Neural crest cell (in vitro differentiated cells): ENCODE data around the gene PRICKLE4. TPM values are rescaled to one million over a fixed set of nuclear protein-coding genes. Genes with fewer than 3 reads are reported as not detected.

Experiments used
- DNase-seq: peaks from one replicate; pipeline ENCODE4 v3.0.0; 2021; ENCODE audit warnings: low read depth, mixed read lengths, low spot score
- H3K27ac Mint-ChIP-seq: one replicate; pipeline ENCODE4 v1.8.0; 2021; ENCODE audit warnings: mild to moderate bottlenecking, mixed read lengths; ENCODE audit not compliant: unreplicated experiment
- H3K27me3 Mint-ChIP-seq: 2 replicates; pipeline ENCODE4 v1.8.0; 2021; ENCODE audit warnings: low read depth, mild to moderate bottlenecking, mixed read lengths
- H3K36me3 Mint-ChIP-seq: 2 replicates; pipeline ENCODE4 v1.8.0; 2021; ENCODE audit warnings: low read depth, mild to moderate bottlenecking, mixed read lengths
- H3K4me1 Mint-ChIP-seq: 2 replicates; pipeline ENCODE4 v1.8.0; 2021; ENCODE audit warnings: mixed read lengths
- H3K4me3 Mint-ChIP-seq: one replicate; pipeline ENCODE4 v1.8.0; 2021; ENCODE audit warnings: mild to moderate bottlenecking, mixed read lengths
- H3K9me3 Mint-ChIP-seq: 2 replicates; pipeline ENCODE4 v1.8.0; 2021; ENCODE audit warnings: mixed read lengths
- total RNA-seq: library from RNA; stranded (reverse); gene quantifications from 2 replicates; pipeline ENCODE4 v1.2.1, GENCODE V29; 2021
- TF ChIP-seq, protein P1 (sequence below): fragments of 200-600 bp; sonication (generic); conservative IDR thresholded peaks from 2 replicates; pipeline ENCODE4 v1.5.0; 2021; ENCODE audit warnings: antibody characterized with exemption, mild to moderate bottlenecking

The PRICKLE4 gene
- total RNA-seq, 1 donor from 2014 or later = 4.1 TPM

DNA sequence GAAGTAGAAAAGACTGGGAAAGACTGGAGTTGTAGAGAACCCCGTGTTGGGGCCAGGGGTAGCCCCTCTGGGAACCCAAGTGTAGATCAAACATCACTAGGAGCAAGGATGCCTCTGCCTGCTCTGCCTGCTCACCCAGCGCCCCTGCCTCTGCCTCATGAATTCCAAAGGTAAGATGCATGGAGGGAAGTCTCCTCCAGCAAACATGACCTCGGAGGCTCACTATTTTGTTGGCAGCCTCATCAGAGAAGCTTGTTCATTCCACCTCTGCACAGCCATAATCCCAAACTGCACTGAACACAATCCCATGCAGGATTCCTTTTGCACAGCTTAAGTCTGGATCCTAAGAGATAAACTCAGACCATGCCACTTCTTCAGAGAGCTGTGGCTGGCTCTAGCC, 5.7 kb upstream of the PRICKLE4 start:
- H3K27me3 Mint-ChIP-seq = no peaks in the 10 kb centered on the region
- TF ChIP-seq, protein P1, sequence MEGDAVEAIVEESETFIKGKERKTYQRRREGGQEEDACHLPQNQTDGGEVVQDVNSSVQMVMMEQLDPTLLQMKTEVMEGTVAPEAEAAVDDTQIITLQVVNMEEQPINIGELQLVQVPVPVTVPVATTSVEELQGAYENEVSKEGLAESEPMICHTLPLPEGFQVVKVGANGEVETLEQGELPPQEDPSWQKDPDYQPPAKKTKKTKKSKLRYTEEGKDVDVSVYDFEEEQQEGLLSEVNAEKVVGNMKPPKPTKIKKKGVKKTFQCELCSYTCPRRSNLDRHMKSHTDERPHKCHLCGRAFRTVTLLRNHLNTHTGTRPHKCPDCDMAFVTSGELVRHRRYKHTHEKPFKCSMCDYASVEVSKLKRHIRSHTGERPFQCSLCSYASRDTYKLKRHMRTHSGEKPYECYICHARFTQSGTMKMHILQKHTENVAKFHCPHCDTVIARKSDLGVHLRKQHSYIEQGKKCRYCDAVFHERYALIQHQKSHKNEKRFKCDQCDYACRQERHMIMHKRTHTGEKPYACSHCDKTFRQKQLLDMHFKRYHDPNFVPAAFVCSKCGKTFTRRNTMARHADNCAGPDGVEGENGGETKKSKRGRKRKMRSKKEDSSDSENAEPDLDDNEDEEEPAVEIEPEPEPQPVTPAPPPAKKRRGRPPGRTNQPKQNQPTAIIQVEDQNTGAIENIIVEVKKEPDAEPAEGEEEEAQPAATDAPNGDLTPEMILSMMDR = no peak
- no peaks in the 10 kb centered on the region for H3K9me3 Mint-ChIP-seq
- H3K4me1 Mint-ChIP-seq = peaks cover 7% of the 10 kb centered on the region
- H3K36me3 Mint-ChIP-seq = no peaks in the 10 kb centered on the region
- no peak for DNase-seq
- H3K4me3 Mint-ChIP-seq = no peak overlapping the region
- H3K27ac Mint-ChIP-seq = no peak overlapping the region

DNA sequence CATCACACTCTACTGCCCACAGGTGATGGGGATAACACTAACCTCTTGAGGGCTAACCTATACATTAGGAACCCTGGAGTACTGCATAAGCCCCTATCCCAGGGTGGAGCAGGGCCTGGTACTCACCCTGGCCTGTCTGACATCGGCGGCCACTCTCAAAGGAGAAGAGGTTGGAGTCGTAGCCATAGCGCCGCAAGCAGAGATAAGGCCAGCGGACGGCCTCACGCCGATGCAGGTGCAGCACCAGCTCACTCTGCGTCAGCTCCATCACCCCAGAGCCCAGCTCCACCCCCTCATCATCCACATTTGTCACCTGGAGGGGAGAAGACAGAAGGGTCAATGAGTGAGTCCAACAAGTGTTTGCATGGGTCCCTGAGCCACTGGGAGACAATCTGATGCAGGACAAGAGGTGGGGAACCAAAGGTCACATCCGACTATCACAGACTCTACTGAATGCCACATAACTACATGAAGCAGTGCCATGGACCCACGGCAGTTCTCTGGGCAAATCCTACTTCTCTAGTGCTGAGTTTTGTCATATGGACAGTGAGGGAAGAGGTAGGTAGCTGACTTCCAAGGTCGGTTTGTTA, 5.2 kb upstream of the PRICKLE4 start:
- no peak for DNase-seq
- Mint-ChIP-seq H3K27me3 (no peaks in the 10 kb centered on the region), H3K4me3 (peak overlapping the region; percentile 12), H3K9me3 (no peaks in the 10 kb centered on the region), H3K27ac (no peak overlapping the region), H3K36me3 (no peaks in the 10 kb centered on the region), H3K4me1 (peaks cover 7% of the 10 kb centered on the region)
- TF ChIP-seq, protein P1 = no peak

DNA sequence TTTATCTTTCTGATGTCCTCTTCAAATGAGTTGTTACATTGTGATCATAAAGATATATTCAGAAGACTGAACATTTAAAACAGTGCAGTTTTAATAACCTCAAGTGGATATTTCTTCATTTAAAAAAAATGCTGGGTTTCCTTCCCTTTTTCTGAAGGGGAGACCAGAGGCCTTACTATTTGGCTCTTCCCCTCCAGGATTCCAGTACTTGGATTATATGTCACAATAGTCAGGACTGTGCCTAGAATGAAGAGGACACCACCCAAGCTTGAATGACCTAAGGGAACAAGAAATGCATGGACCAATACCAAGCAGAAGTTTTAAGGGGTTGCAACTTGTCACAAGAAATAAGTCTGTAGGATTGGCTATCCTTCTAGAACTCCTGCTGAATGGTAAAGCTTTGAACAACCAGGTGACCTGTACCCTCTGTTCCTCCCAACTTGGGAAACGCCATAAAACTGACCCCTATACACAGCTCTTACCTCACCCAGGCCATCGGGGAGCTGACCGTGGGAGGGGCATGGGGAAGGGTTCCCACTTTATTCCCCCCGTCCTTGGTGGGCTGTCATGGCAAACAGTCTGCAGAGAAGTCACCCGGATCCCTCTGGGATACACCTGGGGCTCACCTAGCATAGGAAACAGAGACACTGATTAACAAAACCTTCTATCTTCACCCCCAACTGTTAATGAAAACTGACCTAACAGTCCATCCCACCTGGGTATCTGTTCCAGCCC, 2.9 kb upstream of the PRICKLE4 start:
- H3K9me3 Mint-ChIP-seq = no peaks in the 10 kb centered on the region
- no peak overlapping the region for H3K27ac Mint-ChIP-seq
- DNase-seq = no peak
- H3K4me1 Mint-ChIP-seq = peaks cover 17% of the 10 kb centered on the region
- H3K36me3 Mint-ChIP-seq = no peaks in the 10 kb centered on the region
- H3K27me3 Mint-ChIP-seq = peaks cover 6% of the 10 kb centered on the region
- TF ChIP-seq, protein P1 = no peak
- peak overlapping the region; percentile 92 for H3K4me3 Mint-ChIP-seq

DNA sequence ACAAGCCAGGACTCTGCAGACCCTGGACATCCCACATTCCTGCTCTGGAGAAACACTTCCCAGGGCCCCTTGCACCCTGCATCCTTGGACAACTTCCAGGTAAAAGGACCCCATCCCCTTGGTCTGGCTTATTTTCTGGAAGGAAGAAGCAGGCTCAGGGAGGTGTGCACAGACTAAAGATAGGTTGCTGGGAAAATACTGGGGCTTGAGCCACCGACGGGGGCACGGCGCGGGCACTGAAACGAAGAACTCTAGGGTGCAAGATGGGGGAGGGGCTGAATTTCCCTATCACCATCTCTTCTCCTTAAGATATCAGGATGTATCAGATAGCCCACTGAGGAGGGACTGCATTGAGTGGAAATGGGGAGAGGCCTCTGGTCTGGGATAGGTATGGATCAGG, 1.7 kb upstream of the PRICKLE4 start:
- Mint-ChIP-seq H3K27ac (no peak overlapping the region), H3K9me3 (no peaks in the 10 kb centered on the region), H3K36me3 (no peaks in the 10 kb centered on the region), H3K4me3 (peak overlapping the region; percentile 92), H3K27me3 (peaks cover 6% of the 10 kb centered on the region), H3K4me1 (peaks cover 17% of the 10 kb centered on the region)
- no peak for DNase-seq
- TF ChIP-seq, protein P1 = no peak

DNA sequence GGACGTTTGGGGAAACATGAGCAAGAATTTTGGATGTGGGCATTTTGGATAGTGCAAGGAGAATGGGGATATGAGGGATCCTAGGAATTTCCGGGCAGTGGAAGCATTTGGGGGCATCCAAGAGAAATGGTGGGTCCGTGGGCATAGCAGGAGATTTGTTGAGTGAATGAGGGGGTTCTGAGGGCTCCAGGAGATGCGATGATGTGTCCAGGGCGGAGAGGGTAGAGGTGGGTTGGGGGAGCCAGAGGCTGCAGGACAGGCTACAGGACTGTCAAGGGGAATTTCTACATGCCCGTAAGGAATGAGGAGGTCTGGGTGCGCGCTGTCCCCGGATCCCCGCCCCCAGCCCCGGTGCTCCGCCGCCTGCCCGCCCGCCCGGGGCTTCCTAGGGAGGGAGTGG, 1.2 kb upstream of the PRICKLE4 start:
- Mint-ChIP-seq H3K27ac (peak overlapping the region; percentile 79), H3K4me1 (peaks cover 17% of the 10 kb centered on the region), H3K4me3 (peak overlapping the region; percentile 92), H3K9me3 (no peaks in the 10 kb centered on the region), H3K36me3 (no peaks in the 10 kb centered on the region), H3K27me3 (peaks cover 6% of the 10 kb centered on the region)
- TF ChIP-seq, protein P1 = no peak
- peak; percentile 10 for DNase-seq
